GM21423 (cell line): ENCODE results near the gene PLEK.
"Not testable (repeated sequence)": the region's sequence is repeated elsewhere in the genome, so short reads cannot be mapped to it uniquely, and the experiment has no call there.

Source experiments
- ATAC-seq: cut with Tn5 transposase; IDR thresholded peaks from one replicate; pipeline ENCODE4 v1.9.1; 2021; ENCODE audit warnings: mild to moderate bottlenecking, moderate library complexity; ENCODE audit not compliant: unreplicated experiment

Gene PLEK, protein sequence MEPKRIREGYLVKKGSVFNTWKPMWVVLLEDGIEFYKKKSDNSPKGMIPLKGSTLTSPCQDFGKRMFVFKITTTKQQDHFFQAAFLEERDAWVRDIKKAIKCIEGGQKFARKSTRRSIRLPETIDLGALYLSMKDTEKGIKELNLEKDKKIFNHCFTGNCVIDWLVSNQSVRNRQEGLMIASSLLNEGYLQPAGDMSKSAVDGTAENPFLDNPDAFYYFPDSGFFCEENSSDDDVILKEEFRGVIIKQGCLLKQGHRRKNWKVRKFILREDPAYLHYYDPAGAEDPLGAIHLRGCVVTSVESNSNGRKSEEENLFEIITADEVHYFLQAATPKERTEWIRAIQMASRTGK

DNA sequence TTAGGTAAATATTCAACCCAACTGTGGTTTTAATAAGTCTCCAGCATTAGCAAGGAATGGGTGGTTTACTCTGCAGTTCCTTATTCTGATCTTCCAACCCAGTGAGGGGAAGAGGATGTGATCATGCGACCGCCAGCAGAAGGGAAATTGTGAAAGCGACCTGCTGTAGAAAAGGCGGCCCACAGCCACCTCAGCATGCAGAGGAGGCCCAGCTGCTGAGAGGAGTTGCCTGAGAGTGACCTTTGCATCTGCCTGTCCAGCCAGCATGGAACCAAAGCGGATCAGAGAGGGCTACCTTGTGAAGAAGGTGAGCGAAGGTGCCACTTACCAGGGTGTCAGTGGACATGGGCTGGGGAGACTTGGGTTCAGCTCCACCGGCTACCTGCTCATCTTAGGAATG, at the start of gene PLEK:
Gene PLEK, plus strand, starts transcription at position 196 of the 400 bp plus-strand sequence. Its CDS starts 70 bp downstream, at position 266.
- ATAC-seq: peak; percentile 67

- ATAC-seq: no peak
These were observed 49.0 kb upstream of the PLEK start for GRCh38 chr2:68316111-68316510.

GRCh38 chr2:68317971-68318913, 46.8 kb upstream of the PLEK start:
- no peak for ATAC-seq

- ATAC-seq: no peak
These were observed 46.1 kb upstream of the PLEK start for GRCh38 chr2:68318914-68319397.

DNA sequence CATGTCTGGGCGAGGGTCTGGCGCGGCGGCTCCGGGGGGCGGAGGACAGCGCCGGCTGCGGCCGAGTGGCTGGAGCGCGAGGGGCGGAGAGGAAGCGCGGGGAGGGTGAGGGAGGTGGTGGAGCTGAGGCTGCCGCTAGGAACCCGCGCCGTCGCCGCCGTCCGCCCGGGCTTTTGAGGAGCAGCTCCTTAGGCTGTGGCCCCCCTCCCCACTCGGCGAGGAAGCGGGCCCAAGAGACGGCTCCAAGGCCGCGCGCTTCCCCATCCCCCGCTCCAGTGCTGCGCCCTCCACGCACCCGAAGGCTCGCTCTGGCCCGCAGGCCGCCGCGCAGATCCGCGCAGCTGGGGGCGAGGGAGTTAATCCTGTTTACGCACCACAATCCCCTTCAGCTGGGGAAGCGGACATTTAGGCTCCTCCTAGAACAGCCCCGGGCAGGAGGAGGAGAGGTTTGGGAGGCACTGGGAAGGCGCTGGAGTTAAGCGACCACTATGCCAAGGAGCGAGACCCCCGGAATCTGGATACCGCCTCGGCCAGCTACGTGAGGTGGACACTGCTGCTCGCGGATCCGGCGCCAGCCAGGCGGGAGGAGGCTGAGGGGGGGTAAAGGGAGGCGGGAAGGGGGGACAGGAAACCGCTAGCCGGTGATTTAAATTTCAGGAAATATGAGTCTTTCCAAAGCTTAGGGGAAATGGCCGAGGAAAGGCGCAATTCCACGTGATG, 45.5 kb upstream of the PLEK start, which contains the start of gene CNRIP1:
Gene CNRIP1, minus strand, starts transcription at position 552 of the 720 bp plus-strand sequence. Its CDS starts 549 bp downstream, at position 3.
- no peak for ATAC-seq

GRCh38 chr2:68320118-68320641, 44.9 kb upstream of the PLEK start:
- ATAC-seq: no peak

DNA sequence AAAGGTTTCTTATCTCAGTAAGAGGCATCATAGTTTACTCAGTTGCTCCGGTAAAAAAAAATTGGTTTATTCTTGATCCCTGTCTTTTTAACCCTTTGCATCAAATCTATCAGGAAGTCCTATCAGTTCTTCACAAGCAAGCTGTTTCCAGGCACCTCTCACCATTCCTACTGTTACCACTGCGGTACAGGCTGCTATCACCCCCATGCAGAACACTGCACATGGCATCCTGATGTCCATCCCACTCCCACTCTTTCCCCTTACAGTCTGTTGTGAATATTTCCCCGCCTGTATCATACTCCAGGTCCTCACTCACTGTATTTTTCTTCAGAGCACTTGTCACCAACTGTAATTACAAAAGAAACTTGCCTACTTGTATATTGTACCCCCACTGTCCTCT, 40.0 kb upstream of the PLEK start:
- no peak for ATAC-seq

- no peak for ATAC-seq
These were observed 36.2 kb upstream of the PLEK start for GRCh38 chr2:68328901-68329300.

- no peak for ATAC-seq
These were observed 34.4 kb upstream of the PLEK start for GRCh38 chr2:68330691-68331090.

GRCh38 chr2:68333009-68333408, 32.1 kb upstream of the PLEK start:
- no peak for ATAC-seq

DNA sequence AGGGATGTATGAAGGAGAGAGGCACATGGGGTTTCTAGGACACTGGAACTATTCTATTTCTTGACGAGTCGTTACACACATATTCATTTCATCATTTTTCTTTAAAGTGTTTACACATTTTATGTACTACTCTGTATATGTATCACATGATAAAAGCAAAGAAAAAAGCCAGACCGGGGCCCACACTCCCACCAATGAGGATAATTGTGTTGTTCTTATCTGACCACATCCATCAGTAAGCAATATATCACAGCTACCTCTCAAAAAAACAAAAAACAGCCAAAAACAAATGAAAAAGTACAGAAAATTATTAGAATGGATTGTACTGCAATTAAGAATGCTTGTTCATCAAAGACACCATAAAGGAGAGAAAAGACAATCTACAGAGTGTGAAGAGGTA, 31.2 kb upstream of the PLEK start:
- no peak for ATAC-seq

- no peak for ATAC-seq
These were observed 28.9 kb upstream of the PLEK start for GRCh38 chr2:68336192-68336591.

- ATAC-seq: no peak
These were observed 24.6 kb upstream of the PLEK start for GRCh38 chr2:68340226-68341061.

DNA sequence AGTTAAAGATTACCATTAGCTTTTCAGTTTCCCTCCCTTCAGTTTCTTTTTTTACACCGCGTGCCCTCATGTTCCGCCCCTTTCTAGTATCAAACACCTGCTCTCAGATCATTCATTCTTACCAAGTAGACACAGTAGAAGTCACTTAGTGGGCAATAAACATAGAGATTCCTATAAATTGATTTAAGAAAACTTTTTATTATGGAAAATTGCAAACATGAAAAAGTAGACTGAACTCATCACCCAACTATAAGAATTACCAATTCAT, 24.1 kb upstream of the PLEK start:
- ATAC-seq: no peak

DNA sequence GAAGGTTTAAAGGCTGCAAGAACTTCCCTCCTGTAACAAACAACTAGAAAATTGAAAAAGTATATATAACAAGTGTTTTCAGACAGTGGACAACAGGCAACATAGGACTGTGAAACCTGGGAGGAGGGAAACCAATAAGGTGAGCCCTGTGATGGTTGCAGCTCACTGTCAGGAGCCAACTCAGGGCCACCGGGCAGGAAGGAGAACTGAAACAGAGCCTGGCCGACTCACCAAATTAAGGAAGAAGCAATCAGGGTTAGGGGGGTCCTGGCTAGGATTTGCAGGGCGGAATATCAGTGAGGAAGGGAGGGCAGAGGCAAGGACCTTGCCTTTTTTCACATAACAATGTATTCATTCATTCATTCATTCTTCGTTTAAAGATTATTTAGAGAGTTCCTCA, 23.5 kb upstream of the PLEK start:
- ATAC-seq: no peak

DNA sequence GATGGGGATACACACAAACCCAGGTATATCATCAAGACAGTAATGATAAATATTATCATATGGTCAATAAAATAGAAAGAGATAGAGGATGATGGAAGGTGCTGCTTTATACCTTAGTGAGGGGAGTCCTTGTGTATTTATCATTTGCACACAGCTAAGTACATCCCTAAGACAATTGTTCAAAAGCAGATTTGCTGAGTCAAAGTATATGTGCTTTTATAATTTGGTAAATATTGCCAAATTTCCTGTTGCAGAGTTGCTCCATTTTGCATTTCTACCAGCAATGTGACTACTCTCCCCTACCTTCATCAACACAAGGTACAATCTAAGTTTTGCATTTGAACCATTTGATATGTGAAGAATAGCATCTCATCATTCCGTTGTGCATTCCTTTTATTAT, 22.6 kb upstream of the PLEK start:
- ATAC-seq: no peak

GRCh38 chr2:68344031-68344430, 21.1 kb upstream of the PLEK start:
- ATAC-seq: no peak

DNA sequence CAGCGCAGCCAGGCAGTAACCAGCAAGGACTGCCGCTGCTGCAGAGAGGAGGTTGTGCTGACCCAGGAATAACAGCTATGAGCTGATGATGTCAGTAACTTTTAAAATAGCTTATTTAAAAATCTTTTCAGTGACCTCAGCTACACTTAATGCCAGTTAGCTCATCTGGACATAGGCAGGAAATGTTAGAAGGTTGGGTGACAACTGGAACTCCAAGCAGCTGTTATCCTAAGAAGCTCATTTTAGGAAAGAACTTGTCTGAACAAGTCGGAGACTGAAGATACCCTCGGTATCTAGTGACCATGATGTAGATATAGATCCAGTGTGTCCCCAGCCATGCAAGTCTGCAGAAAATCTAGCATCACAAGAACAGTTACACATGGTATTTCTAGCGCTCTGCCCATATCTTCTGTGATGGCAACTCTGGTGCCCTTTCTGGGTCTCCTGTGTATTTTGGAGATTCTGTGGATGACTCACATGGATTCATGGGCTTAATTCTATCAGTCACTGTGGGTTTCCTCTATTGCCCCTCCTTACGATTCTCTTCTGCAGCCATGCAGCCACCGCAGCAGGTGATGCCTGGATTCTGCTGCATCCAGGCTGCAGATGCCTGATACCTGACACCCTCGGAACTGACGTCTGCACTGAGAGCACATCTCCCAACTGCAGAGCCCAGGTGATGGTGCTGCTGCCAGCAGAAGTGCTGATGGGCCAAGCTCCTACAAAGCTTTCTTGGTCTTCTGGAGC, 19.8 kb upstream of the PLEK start:
- ATAC-seq: no peak

- ATAC-seq: not testable (repeated sequence)
These were observed 16.0 kb upstream of the PLEK start for GRCh38 chr2:68349091-68349490.
